Stimulated activated naive CD4-positive, alpha-beta T cell (primary cell): ENCODE results near the gene SEPHS2.

Experiments
- DNase-seq, 6 experiments: peaks; one replicate each; lab custom pipeline; 2025; lab: John Stamatoyannopoulos, UW

SEPHS2 gene

DNA sequence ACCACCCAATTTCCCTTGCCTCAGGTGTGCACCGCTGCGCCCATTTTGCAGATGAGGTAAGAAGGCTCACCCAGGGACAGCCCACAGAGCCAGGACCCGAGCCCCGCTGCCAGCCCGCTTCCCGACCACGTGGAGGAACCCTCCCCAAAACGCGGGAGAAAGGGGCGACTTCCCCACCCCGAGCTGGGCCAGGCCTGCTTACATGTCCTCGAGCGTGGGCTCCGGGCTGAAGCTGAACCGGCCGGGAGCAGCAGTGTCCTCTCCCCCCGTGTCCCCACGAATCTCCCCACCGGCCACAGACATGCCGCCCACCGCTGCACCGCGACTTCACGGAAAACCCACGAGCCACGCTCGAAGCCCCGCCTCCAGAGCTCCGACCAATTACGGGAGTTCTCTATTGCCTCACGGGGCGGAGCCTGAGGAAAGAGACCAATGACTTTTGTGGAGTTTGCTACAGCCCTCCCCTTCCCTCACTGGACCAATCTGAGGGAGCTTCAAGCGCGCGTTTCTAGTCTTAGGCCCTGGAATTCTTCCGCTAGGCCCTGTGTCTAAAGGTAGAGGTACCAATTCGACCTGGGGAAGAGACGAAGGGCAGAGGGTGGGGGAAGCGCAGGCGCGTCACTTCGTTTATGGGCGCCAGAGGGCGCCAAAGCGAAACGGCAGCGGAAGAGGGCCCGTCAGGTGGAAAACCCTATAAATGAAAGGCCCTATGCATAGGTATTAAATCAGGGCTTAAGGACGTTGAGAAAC, 15.8 kb downstream of the SEPHS2 start, which contains the start of gene DCTPP1:
Gene DCTPP1 (minus strand): TSS at position 353 of the 750 bp plus-strand sequence. CDS start 50 bp downstream, at position 303.
- peak; percentile 93 to 98 (median 96) for DNase-seq

- DNase-seq, result peak in 1 of 6 experiments; percentile 26
Observed at GRCh38 chr16:30429418-30429677, 16.3 kb downstream of the SEPHS2 start.

GRCh38 chr16:30428055-30428454, 17.6 kb downstream of the SEPHS2 start:
- no peak for DNase-seq

- DNase-seq, result no peak
Observed at GRCh38 chr16:30421010-30421409, 24.7 kb downstream of the SEPHS2 start.

GRCh38 chr16:30418350-30419181, 27.1 kb downstream of the SEPHS2 start:
- peak in 1 of 6 experiments; percentile 22 for DNase-seq

DNA sequence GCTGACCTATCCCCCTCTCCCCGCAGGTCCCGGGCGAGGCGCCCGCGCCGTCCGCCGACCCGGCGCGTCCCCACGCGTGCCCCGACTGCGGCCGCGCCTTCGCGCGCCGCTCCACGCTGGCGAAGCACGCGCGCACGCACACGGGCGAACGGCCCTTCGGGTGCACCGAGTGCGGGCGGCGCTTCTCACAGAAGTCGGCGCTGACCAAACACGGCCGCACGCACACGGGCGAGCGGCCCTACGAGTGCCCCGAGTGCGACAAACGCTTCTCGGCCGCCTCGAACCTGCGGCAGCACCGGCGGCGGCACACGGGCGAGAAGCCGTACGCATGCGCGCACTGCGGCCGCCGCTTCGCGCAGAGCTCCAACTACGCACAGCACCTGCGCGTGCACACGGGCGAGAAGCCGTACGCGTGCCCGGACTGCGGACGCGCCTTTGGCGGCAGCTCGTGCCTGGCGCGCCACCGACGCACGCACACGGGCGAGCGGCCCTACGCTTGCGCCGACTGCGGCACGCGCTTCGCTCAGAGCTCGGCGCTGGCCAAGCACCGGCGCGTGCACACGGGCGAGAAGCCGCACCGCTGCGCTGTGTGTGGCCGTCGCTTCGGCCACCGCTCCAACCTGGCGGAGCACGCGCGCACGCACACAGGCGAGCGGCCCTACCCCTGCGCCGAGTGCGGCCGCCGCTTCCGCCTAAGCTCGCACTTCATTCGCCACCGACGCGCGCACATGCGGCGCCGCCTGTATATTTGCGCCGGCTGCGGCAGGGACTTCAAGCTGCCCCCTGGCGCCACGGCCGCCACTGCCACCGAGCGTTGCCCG, 27.9 kb downstream of the SEPHS2 start:
- DNase-seq, result peak; percentile 79 to 91 (median 84)

DNA sequence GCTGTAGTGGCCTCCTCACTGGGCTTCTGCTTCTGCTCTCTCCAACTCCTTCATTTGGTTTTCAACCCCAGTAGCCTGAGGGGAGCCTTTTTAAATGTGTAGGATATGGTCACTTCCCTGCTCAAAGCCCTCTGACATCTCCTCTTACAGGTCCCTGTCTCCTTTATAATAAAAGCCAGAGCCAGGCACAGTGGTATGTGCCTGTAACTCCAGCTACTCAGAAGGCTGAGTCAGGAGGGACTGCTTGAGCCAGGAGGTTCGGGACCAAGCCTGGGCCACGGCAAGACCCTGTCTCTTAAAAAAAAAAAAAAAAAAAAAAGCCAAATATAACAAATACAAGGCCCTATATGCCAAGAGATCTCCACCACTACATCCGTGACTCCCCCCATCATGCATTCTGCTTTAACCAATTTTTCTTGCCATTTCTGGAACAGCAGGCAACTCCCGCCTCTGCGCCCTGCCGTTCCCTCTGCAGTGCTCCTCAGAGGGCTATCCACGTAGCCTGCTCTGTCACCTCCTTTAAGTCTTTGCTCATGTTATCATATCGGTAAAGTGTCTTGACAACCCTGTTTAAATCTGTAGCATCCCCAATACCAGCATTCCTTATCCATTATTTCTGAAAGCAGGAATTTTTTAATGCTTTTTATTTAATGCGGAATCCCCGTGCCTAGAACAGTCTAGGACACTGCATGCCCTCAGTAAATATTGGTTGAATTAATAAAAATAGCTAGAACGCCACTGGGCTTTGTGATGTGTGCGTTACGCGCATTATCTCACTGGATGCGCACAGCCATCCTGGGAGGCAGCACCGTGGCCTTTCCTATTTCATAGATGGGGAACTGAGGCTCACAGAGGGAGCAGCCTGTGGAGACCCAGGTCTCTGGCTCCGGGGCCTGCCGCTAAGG, 28.8 kb downstream of the SEPHS2 start:
- no peak for DNase-seq

GRCh38 chr16:30416047-30416603, 29.5 kb downstream of the SEPHS2 start:
- no peak for DNase-seq

DNA sequence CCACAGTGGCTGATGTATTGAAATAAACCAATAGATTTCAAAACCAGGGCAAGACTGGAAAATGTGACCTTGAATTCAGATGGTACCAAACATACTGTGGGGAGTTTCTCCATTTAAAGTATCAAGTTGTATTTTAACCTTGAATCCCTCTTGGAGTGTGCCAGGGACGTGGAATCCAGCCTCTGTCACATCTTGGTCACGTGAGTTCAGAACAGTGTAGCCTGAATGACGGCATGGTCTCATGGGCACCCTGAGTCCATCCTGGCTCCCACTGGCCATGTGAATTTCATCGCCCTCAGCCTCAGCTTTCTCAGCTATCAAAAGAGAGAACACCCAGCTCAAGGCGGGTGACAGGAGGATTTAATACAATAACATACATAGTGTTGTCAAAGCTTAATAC, 31.5 kb downstream of the SEPHS2 start:
- DNase-seq, result no peak

- DNase-seq, result no peak
Observed at GRCh38 chr16:30413112-30413806, 32.4 kb downstream of the SEPHS2 start.

DNA sequence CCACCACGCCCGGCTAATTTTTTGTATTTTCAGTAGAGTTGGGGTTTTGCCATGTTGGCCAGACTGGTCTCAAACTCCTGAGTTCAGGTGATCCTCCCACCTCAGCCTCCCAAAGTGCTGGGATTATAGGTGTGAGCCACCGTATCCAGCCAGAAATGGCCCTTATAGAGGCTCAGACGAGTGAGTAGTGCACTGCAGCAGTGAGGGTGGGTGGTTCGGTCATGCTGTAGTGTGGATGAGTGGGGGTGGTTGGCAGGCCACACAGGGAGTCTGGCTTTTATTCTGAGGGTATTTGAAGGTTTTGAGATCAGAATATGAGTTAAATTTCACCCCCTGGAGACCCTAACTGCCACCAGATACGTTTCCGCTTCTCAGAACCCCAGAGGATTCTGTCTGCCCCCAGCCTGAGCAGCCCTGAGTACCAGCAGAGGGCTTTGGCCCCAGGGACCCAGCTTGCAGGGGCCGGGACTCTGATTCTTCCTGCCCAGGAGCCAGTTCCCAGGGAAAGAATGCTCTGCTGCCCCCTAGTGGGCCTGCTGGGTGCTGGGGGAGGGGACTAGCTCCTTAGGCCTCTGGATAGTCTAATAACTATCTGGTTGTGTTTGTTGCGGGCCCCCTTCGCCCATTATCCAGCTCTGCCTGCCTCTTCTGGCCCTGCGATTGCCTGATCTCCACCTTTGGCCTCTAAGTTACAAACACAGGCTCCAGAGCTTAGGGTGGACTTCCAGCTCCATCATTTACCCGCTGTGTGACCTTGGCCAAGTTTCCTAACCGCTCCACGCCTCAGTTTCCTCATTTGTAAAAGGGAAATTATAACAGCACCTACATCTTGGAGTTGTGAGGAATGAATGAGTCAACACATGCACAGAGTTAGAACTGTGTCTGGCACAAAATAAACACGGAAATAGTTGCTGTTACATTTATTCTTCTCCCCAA, 36.3 kb downstream of the SEPHS2 start:
- DNase-seq, result peak; percentile 77 to 94 (median 88)

DNA sequence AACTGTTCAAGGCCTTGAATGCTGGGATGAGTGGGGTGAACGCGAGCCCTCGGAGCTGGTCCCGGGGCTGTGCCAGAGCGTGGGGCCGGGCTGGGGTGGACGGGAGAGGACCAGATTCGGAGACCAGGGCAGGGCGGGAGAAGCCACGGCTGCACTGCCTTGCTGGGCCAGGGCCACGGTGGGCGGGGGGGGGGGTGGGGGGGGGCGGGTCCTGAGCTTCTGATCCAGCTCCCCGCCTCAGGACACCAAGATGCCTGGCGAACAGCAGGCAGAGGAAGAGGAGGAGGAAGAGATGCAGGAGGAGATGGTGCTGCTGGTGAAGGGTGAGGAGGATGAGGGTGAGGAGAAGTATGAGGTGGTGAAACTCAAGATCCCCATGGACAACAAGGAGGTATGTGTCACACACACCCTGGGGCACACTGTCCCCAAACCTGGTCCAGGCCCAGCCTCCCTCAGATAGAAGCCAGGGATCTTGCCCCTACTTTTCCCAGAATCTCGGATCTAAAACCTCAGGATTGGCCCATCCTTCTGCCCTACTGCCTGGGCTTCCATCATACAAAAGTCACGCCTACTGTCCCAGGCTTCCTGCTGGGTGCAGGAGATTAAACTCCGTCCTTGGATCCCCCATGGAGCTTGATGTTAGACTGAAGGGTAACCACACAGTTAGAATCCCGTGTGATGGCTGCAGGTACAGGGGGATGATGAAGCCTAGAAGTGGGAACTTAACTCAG, 37.7 kb downstream of the SEPHS2 start:
- peak in 1 of 6 experiments; percentile 26 for DNase-seq

DNA sequence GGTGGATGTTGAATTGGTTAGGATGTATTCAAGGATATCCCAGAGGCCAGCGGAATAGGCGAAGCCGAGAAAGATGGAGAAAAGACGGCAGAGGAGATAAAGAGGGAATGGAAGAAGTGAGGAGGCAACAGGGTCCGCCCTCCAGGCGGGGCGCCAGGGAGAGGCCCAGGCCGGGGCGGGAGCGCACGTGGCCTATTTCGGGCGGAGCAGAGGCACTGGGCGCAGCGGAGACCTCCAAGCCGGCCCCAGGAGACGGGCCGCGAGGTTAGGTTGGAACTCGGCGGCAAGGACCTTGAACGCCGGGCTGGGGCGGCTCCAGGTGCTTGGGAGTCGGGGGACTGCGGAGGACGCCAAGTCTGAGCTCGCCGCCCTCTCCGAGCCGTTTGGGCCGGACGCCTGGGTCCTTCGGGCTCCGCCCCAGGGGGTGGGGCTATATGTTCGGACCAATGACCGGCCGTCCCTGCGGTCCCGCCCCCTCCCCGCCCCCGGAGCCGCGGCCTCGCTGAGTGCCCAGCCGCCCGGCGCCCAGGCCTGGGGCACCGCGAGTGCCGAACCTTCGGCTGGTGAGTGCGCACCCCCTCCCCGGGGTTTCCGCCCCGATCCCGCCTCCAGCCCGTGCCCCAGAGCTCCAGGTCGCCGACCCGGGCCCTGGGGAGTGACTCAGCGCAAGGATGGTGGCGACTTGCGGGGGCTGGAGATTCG, 38.4 kb downstream of the SEPHS2 start, which contains the start of gene ZNF771:
Gene ZNF771 (plus strand): TSS at position 505 of the 702 bp plus-strand sequence. CDS start 448 bp downstream, outside the sequence.
- peak; percentile 43 to 86 (median 74) for DNase-seq

DNA sequence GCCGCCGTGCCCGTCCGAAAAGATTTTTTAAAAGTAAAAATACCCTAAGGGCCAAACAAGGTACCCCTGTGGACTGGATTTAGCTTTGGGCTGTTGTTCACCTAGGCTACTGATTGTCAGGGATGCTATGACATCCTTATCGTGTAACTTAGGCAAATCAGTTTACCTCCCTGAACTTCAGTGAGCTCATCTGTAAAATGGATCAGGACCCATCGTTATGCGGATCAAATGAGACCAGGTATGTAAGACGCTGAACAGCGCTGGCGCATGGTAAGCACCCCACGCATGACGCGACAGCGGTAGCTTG, 38.9 kb downstream of the SEPHS2 start:
- DNase-seq, result no peak

DNA sequence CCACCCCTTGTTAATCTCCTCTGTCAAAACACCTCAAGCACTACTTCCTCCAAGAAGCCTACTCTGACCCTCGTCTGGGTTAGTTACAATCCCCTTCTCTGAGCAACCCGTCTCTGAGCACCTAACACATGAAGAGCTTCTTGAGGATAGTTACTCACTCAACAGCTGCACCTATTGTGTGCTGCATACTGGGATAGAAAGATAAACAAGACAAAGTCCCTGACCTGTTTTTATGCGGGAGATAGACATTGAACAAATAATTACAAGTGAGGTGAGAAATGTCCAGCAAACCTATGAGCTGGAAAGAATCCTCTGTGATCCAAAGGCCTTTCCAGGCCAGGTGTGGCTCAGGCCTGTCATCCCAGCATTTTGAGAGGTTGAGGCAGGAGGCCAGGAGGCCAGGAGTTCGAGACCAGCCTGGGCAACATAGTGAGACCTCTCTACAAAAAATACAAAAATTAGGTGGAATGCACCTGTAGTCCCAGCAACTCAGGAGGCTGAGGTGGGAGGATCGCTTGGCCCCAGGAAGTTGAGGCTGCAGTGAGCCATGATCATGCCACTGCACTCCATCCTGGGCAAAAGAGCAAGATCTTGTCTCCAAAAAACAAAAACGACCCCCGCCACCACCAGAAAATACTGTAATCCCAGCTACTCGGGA, 43.8 kb downstream of the SEPHS2 start:
- no peak for DNase-seq

- DNase-seq, result no peak
Observed at GRCh38 chr16:30399435-30400186, 46.1 kb downstream of the SEPHS2 start.
